ENCODE data around the gene CHD8. TPM values are rescaled to one million over a fixed set of nuclear protein-coding genes. Genes with fewer than 3 reads are reported as not detected.

Gene CHD8
- total RNA-seq = 57.4 and 64.6 TPM in 2 replicates

GRCh38 chr14:21455912-21456667, at the start of gene CHD8:
CHD8 (minus strand) TSS chr14:21456123; CDS start chr14:21431643, 24,480 bp downstream.

GRCh38 chr14:21476925-21477681, 21.2 kb upstream of the CHD8 start, which contains the start of the genes RAB2B and TOX4:
RAB2B (minus strand) TSS chr14:21476959; CDS start chr14:21476872, 87 bp downstream.
TOX4 (plus strand) TSS chr14:21477195; CDS start chr14:21477279, 84 bp downstream.

GRCh38 chr14:21383848-21384493, 72.0 kb downstream of the CHD8 start, which contains the start of gene SUPT16H:
SUPT16H (minus strand) TSS chr14:21384019; CDS start chr14:21383927, 92 bp downstream.

Other genes starting within 250 kb of the CHD8 start
- gene HNRNPC, start 186.7 kb downstream of the CHD8 start, total RNA-seq = 629 and 814 TPM in 2 replicates
- gene RPGRIP1, start 176.0 kb downstream of the CHD8 start, total RNA-seq = not detected in 2 replicates
- gene SUPT16H, start 72.1 kb downstream of the CHD8 start, total RNA-seq = 73.8 and 89.9 TPM in 2 replicates
- 25.1 and 26.9 TPM in 2 replicates for gene RAB2B, start 20.8 kb upstream of the CHD8 start, total RNA-seq
- gene TOX4, start 21.1 kb upstream of the CHD8 start, total RNA-seq = 33.7 and 47.6 TPM in 2 replicates
- gene METTL3, start 55.2 kb upstream of the CHD8 start, total RNA-seq = 57.6 and 60.4 TPM in 2 replicates
- gene SALL2, start 70.2 kb upstream of the CHD8 start, total RNA-seq = 4.2 and 6.0 TPM in 2 replicates
- gene OR10G3, start 124.0 kb upstream of the CHD8 start, total RNA-seq = not detected in 2 replicates
- gene OR10G2, start 178.8 kb upstream of the CHD8 start, total RNA-seq = not detected in 2 replicates
- gene OR4E2, start 197.7 kb upstream of the CHD8 start, total RNA-seq = not detected in 2 replicates
- gene OR4E1, start 217.7 kb upstream of the CHD8 start, total RNA-seq = not detected in 2 replicates

Measured in smooth muscle cell of trachea (primary cell).